ENCODE results near the gene OBSCN.
A peak's percentile ranks its signal among the peaks of the same experiment; 100 is the strongest.

OBSCN gene

GRCh38 chr1:228371741-228372182 lies 163.9 kb downstream of the OBSCN start:
- H3K9me3 ChIP-seq (ENCODE audit: low read length): no peaks in the 10 kb centered on the region
- peaks cover 3% of the 10 kb centered on the region for H3K27me3 ChIP-seq (ENCODE audit: insufficient read depth, low read length)
- H2AFZ ChIP-seq (ENCODE audit: low read depth, low read length): no peak overlapping the region
- no peak overlapping the region for H3K4me3 ChIP-seq (ENCODE audit: low read length)
- H3K36me3 ChIP-seq (ENCODE audit: insufficient read depth, low read length): no peaks in the 10 kb centered on the region
- no peaks in the 10 kb centered on the region for H3K4me1 ChIP-seq (ENCODE audit: insufficient read depth, low read length)

- no peaks in the 10 kb centered on the region for H3K27me3 ChIP-seq (ENCODE audit: insufficient read depth, low read length)
- H3K4me1 ChIP-seq (ENCODE audit: insufficient read depth, low read length): no peaks in the 10 kb centered on the region
- H3K36me3 ChIP-seq (ENCODE audit: insufficient read depth, low read length): no peaks in the 10 kb centered on the region
- no peak overlapping the region for H2AFZ ChIP-seq (ENCODE audit: low read depth, low read length)
- H3K9me3 ChIP-seq (ENCODE audit: low read length): no peaks in the 10 kb centered on the region
- H3K4me3 ChIP-seq (ENCODE audit: low read length): no peak overlapping the region
These were observed 164.5 kb downstream of the OBSCN start for GRCh38 chr1:228372183-228373003.

- Histone ChIP-seq H3K4me1 (ENCODE audit: insufficient read depth, low read length) (no peaks in the 10 kb centered on the region), H3K36me3 (ENCODE audit: insufficient read depth, low read length) (no peaks in the 10 kb centered on the region), H3K9me3 (ENCODE audit: low read length) (no peaks in the 10 kb centered on the region), H3K4me3 (ENCODE audit: low read length) (no peak overlapping the region), H2AFZ (ENCODE audit: low read depth, low read length) (no peak overlapping the region), H3K27me3 (ENCODE audit: insufficient read depth, low read length) (no peaks in the 10 kb centered on the region)
These were observed 165.3 kb downstream of the OBSCN start for GRCh38 chr1:228373004-228373680.

- H3K9me3 ChIP-seq (ENCODE audit: low read length): no peaks in the 10 kb centered on the region
These were observed 166.1 kb downstream of the OBSCN start for GRCh38 chr1:228373681-228374571.

GRCh38 chr1:228374711-228375577 lies 167.1 kb downstream of the OBSCN start:
- Histone ChIP-seq H3K27me3 (ENCODE audit: insufficient read depth, low read length) (peaks cover 8% of the 10 kb centered on the region), H3K36me3 (ENCODE audit: insufficient read depth, low read length) (no peaks in the 10 kb centered on the region), H2AFZ (ENCODE audit: low read depth, low read length) (no peak overlapping the region), H3K9me3 (ENCODE audit: low read length) (no peaks in the 10 kb centered on the region), H3K4me3 (ENCODE audit: low read length) (no peak overlapping the region), H3K4me1 (ENCODE audit: insufficient read depth, low read length) (peaks cover 10% of the 10 kb centered on the region)

More at GRCh38 chr1:228373681-228374571, 166.1 kb downstream of the OBSCN start:
- no peak overlapping the region for H2AFZ ChIP-seq (ENCODE audit: low read depth, low read length)
- H3K4me1 ChIP-seq (ENCODE audit: insufficient read depth, low read length): peaks cover 5% of the 10 kb centered on the region
- H3K36me3 ChIP-seq (ENCODE audit: insufficient read depth, low read length): no peaks in the 10 kb centered on the region
- no peaks in the 10 kb centered on the region for H3K27me3 ChIP-seq (ENCODE audit: insufficient read depth, low read length)
- H3K4me3 ChIP-seq (ENCODE audit: low read length): no peak overlapping the region

- Histone ChIP-seq H3K4me3 (ENCODE audit: low read length) (no peak overlapping the region), H2AFZ (ENCODE audit: low read depth, low read length) (no peak overlapping the region), H3K27me3 (ENCODE audit: insufficient read depth, low read length) (peaks cover 8% of the 10 kb centered on the region), H3K9me3 (ENCODE audit: low read length) (no peaks in the 10 kb centered on the region), H3K36me3 (ENCODE audit: insufficient read depth, low read length) (no peaks in the 10 kb centered on the region), H3K4me1 (ENCODE audit: insufficient read depth, low read length) (peaks cover 10% of the 10 kb centered on the region)
These were observed 167.9 kb downstream of the OBSCN start for GRCh38 chr1:228375578-228376261.

GRCh38 chr1:228376262-228376628 lies 168.4 kb downstream of the OBSCN start:
- Histone ChIP-seq H3K4me1 (ENCODE audit: insufficient read depth, low read length) (peaks cover 10% of the 10 kb centered on the region), H3K4me3 (ENCODE audit: low read length) (no peak overlapping the region), H3K9me3 (ENCODE audit: low read length) (no peaks in the 10 kb centered on the region), H2AFZ (ENCODE audit: low read depth, low read length) (no peak overlapping the region), H3K36me3 (ENCODE audit: insufficient read depth, low read length) (no peaks in the 10 kb centered on the region), H3K27me3 (ENCODE audit: insufficient read depth, low read length) (peaks cover 8% of the 10 kb centered on the region)

GRCh38 chr1:228376651-228377631 lies 169.1 kb downstream of the OBSCN start:
- Histone ChIP-seq H2AFZ (ENCODE audit: low read depth, low read length) (no peak overlapping the region), H3K9me3 (ENCODE audit: low read length) (no peaks in the 10 kb centered on the region)

GRCh38 chr1:228377664-228378089 lies 169.8 kb downstream of the OBSCN start:
- peaks cover 8% of the 10 kb centered on the region for H3K27me3 ChIP-seq (ENCODE audit: insufficient read depth, low read length)
- no peak overlapping the region for H3K4me3 ChIP-seq (ENCODE audit: low read length)
- peaks cover 10% of the 10 kb centered on the region for H3K4me1 ChIP-seq (ENCODE audit: insufficient read depth, low read length)
- H2AFZ ChIP-seq (ENCODE audit: low read depth, low read length): no peak overlapping the region
- H3K9me3 ChIP-seq (ENCODE audit: low read length): no peaks in the 10 kb centered on the region
- H3K36me3 ChIP-seq (ENCODE audit: insufficient read depth, low read length): no peaks in the 10 kb centered on the region

More at GRCh38 chr1:228376651-228377631, 169.1 kb downstream of the OBSCN start:
- Histone ChIP-seq H3K27me3 (ENCODE audit: insufficient read depth, low read length) (peaks cover 8% of the 10 kb centered on the region), H3K36me3 (ENCODE audit: insufficient read depth, low read length) (no peaks in the 10 kb centered on the region), H3K4me3 (ENCODE audit: low read length) (no peak overlapping the region), H3K4me1 (ENCODE audit: insufficient read depth, low read length) (peaks cover 10% of the 10 kb centered on the region)

- Histone ChIP-seq H3K27me3 (ENCODE audit: insufficient read depth, low read length) (peaks cover 8% of the 10 kb centered on the region), H2AFZ (ENCODE audit: low read depth, low read length) (peak overlapping the region; percentile 68), H3K36me3 (ENCODE audit: insufficient read depth, low read length) (no peaks in the 10 kb centered on the region), H3K9me3 (ENCODE audit: low read length) (no peaks in the 10 kb centered on the region), H3K4me1 (ENCODE audit: insufficient read depth, low read length) (peaks cover 10% of the 10 kb centered on the region), H3K4me3 (ENCODE audit: low read length) (peak overlapping the region; percentile 49)
These were observed 170.4 kb downstream of the OBSCN start for GRCh38 chr1:228378090-228378872.

Measured in neuron (in vitro differentiated cells).